ENCODE results near the gene COQ10A.

Gene COQ10A

GRCh38 chr12:56230432-56231183, 36.1 kb upstream of the COQ10A start:
- no peak for TF ChIP-seq CTCF (IDR thresholded peaks at IDR 0.05; ENCODE audit: control extremely low read depth, extremely low read depth, low read depth, missing control alignments)
- DNase-seq (ENCODE audit: extremely low spot score), result no peak
- CTCF ChIA-PET, result interaction anchor here (1.3 to 4.5 kb wide), 3 partner anchors 8 to 41 kb away, joined by 3 to 24 read pairs (median 4); partner anchors contain the start of genes ANKRD52, RNF41 and SMARCC2
- POLR2A ChIA-PET, result interaction anchor here (0.6 to 1.2 kb wide), 2 partner anchors 9 to 16 kb away, joined by 3 read pairs; partner anchors contain the start of gene RNF41

DNA sequence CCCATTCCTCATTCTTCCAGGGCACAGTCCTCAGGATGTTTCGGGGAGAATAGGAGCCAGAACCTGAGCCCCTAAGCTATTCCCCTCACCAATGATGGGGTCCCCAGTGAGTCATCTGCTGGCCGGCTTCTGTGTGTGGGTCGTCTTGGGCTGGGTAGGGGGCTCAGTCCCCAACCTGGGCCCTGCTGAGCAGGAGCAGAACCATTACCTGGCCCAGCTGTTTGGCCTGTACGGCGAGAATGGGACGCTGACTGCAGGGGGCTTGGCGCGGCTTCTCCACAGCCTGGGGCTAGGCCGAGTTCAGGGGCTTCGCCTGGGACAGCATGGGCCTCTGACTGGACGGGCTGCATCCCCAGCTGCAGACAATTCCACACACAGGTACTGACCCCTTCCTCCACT, 35.6 kb upstream of the COQ10A start:
- CTCF ChIA-PET, result interaction anchor here (1.0 to 4.5 kb wide), 4 partner anchors 9 to 105 kb away, joined by 3 to 24 read pairs (median 4); partner anchors contain the start of genes RNF41 and SMARCC2

DNA sequence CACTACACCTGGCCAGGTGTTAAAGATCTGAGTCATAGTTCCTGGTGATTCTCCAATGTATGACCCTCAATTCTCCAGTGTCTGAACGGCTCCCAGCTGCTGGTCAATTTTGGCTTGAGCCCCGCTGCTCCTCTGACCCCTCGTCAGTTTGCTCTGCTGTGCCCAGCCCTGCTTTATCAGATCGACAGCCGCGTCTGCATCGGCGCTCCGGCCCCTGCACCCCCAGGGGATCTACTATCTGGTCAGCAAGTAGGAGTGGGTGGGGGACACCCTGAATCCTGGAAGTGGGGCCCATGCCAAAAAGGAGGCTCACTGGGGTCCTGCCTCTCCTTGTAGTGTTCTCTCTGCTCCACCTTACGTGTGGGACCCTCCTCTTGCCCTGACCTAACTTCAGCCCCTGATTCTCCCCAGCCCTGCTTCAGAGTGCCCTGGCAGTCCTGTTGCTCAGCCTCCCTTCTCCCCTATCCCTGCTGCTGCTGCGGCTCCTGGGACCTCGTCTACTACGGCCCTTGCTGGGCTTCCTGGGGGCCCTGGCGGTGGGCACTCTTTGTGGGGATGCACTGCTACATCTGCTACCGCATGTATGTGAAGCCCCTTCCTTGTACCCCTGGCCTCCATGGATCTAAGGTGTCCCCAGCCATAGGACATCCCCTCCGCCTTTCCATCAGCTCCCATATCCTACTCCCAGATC, 31.9 kb upstream of the COQ10A start:
- TF ChIP-seq CTCF (IDR thresholded peaks at IDR 0.05; ENCODE audit: control extremely low read depth, extremely low read depth, low read depth, missing control alignments), result no peak
- ChIA-PET CTCF (interaction anchor here (1.6 to 4.5 kb wide), 3 partner anchors 13 to 46 kb away, joined by 5 to 24 read pairs (median 9); partner anchors contain the start of genes RNF41 and SMARCC2), POLR2A (no interaction called here)
- no peak for DNase-seq (ENCODE audit: extremely low spot score)

More for the DNA sequence above, 35.6 kb upstream of the COQ10A start:
- POLR2A ChIA-PET, result interaction anchor here (1.2 kb wide), 1 partner anchor 10 kb away, joined by 3 read pairs; the partner anchor contains the start of gene RNF41
- TF ChIP-seq CTCF (IDR thresholded peaks at IDR 0.05; ENCODE audit: control extremely low read depth, extremely low read depth, low read depth, missing control alignments), result no peak
- no peak for DNase-seq (ENCODE audit: extremely low spot score)

- POLR2A ChIA-PET, result no interaction called here
- no peak for DNase-seq (ENCODE audit: extremely low spot score)
- TF ChIP-seq CTCF (IDR thresholded peaks at IDR 0.05; ENCODE audit: control extremely low read depth, extremely low read depth, low read depth, missing control alignments), result no peak
- CTCF ChIA-PET, result interaction anchor here (1.0 to 2.1 kb wide), 5 partner anchors 16 to 46 kb away, joined by 3 to 8 read pairs (median 4); partner anchors contain the start of gene SMARCC2
Observed at GRCh38 chr12:56236091-56236490, 30.7 kb upstream of the COQ10A start.

DNA sequence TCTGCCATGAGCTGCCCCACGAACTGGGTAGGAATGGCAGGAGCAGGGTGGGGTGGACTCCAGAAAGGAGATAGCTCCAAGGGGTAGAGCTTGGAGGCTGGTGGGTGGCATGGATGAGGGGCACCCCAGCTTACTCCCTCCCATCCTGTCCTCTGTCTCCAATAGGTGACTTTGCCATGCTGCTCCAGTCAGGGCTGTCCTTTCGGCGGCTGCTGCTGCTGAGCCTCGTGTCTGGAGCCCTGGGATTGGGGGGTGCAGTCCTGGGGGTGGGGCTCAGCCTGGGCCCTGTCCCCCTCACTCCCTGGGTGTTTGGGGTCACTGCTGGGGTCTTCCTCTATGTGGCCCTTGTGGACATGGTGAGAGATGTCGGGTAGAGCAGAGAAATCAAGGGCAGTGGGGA, 29.8 kb upstream of the COQ10A start:
- no peak for TF ChIP-seq CTCF (IDR thresholded peaks at IDR 0.05; ENCODE audit: control extremely low read depth, extremely low read depth, low read depth, missing control alignments)
- ChIA-PET CTCF (interaction anchor here (0.8 to 3.5 kb wide), 7 partner anchors 10 to 47 kb away, joined by 3 to 13 read pairs (median 4); partner anchors contain the start of genes ANKRD52 and SMARCC2), POLR2A (interaction anchor here (0.5 to 0.6 kb wide), 2 partner anchors 231 to 514 kb away, joined by 3 read pairs; no protein-coding TSS in a partner anchor)
- no peak for DNase-seq (ENCODE audit: extremely low spot score)

- POLR2A ChIA-PET, result no interaction called here
- TF ChIP-seq CTCF (IDR thresholded peaks at IDR 0.05; ENCODE audit: control extremely low read depth, extremely low read depth, low read depth, missing control alignments), result no peak
- no peak for DNase-seq (ENCODE audit: extremely low spot score)
- CTCF ChIA-PET, result interaction anchor here (0.8 to 3.5 kb wide), 5 partner anchors 10 to 48 kb away, joined by 3 to 13 read pairs (median 4); partner anchors contain the start of genes ANKRD52 and SMARCC2
Observed at GRCh38 chr12:56237552-56237951, 29.2 kb upstream of the COQ10A start.

All from GM10248 (cell line).